ENCODE results near the gene FUT2.

Gene FUT2

GRCh38 chr19:48661711-48662090 is 34.1 kb upstream of the FUT2 start:
- DNase-seq (ENCODE audit: low spot score) = no peak
- no peak for TF ChIP-seq CTCF (IDR thresholded peaks at IDR 0.05; ENCODE audit: extremely low read depth, insufficient read depth, missing control alignments)
- in situ Hi-C loops (cut with MboI; ENCODE audit: low pct_unique_long_range_greater_than_20kb, low sequenced_read_pairs, unreplicated experiment) = no loop called here

GRCh38 chr19:48663667-48664066 is 32.1 kb upstream of the FUT2 start:
- in situ Hi-C loops (cut with MboI; ENCODE audit: low pct_unique_long_range_greater_than_20kb, low sequenced_read_pairs, unreplicated experiment) = no loop called here
- no peak for DNase-seq (ENCODE audit: low spot score)
- no peak for TF ChIP-seq CTCF (IDR thresholded peaks at IDR 0.05; ENCODE audit: extremely low read depth, insufficient read depth, missing control alignments)

- in situ Hi-C loops (cut with MboI; ENCODE audit: low pct_unique_long_range_greater_than_20kb, low sequenced_read_pairs, unreplicated experiment) = no loop called here
- no peak for TF ChIP-seq CTCF (IDR thresholded peaks at IDR 0.05; ENCODE audit: extremely low read depth, insufficient read depth, missing control alignments)
- no peak for DNase-seq (ENCODE audit: low spot score)
These were observed 31.3 kb upstream of the FUT2 start for GRCh38 chr19:48664476-48664875.

GRCh38 chr19:48665786-48666185 is 30.0 kb upstream of the FUT2 start:
- DNase-seq (ENCODE audit: low spot score) = no peak
- in situ Hi-C loops (cut with MboI; ENCODE audit: low pct_unique_long_range_greater_than_20kb, low sequenced_read_pairs, unreplicated experiment) = no loop called here
- no peak for TF ChIP-seq CTCF (IDR thresholded peaks at IDR 0.05; ENCODE audit: extremely low read depth, insufficient read depth, missing control alignments)

GRCh38 chr19:48668332-48668731 is 27.4 kb upstream of the FUT2 start:
- no peak for TF ChIP-seq CTCF (IDR thresholded peaks at IDR 0.05; ENCODE audit: extremely low read depth, insufficient read depth, missing control alignments)
- in situ Hi-C loops (cut with MboI; ENCODE audit: low pct_unique_long_range_greater_than_20kb, low sequenced_read_pairs, unreplicated experiment) = no loop called here
- no peak for DNase-seq (ENCODE audit: low spot score)

GRCh38 chr19:48668761-48669160 is 27.0 kb upstream of the FUT2 start:
- no peak for DNase-seq (ENCODE audit: low spot score)
- in situ Hi-C loops (cut with MboI; ENCODE audit: low pct_unique_long_range_greater_than_20kb, low sequenced_read_pairs, unreplicated experiment) = no loop called here
- no peak for TF ChIP-seq CTCF (IDR thresholded peaks at IDR 0.05; ENCODE audit: extremely low read depth, insufficient read depth, missing control alignments)

All from GM13977 (cell line).